ENCODE results near the gene EPN3.
A peak's percentile ranks its signal among the peaks of the same experiment; 100 is the strongest.

EPN3 gene

GRCh38 chr17:50513495-50513894, 19.0 kb upstream of the EPN3 start:
- no peak for DNase-seq

GRCh38 chr17:50514388-50514787, 18.1 kb upstream of the EPN3 start:
- DNase-seq = no peak

GRCh38 chr17:50514936-50515702, 17.4 kb upstream of the EPN3 start:
- no peak for DNase-seq

- DNase-seq = no peak
Observed at GRCh38 chr17:50517011-50517410, 15.5 kb upstream of the EPN3 start.

- DNase-seq = no peak
Observed at GRCh38 chr17:50517504-50518383, 14.8 kb upstream of the EPN3 start.

GRCh38 chr17:50518384-50519023, 14.0 kb upstream of the EPN3 start:
- no peak for DNase-seq

- no peak for DNase-seq
Observed at GRCh38 chr17:50519141-50519834, 13.2 kb upstream of the EPN3 start.

- DNase-seq = no peak
Observed at GRCh38 chr17:50520483-50520882, 12.1 kb upstream of the EPN3 start.

- no peak for DNase-seq
Observed at GRCh38 chr17:50521514-50521913, 11.0 kb upstream of the EPN3 start.

- DNase-seq = no peak
Observed at GRCh38 chr17:50522766-50523165, 9.8 kb upstream of the EPN3 start.

GRCh38 chr17:50523208-50523607, 9.3 kb upstream of the EPN3 start:
- DNase-seq = no peak

- no peak for DNase-seq
Observed at GRCh38 chr17:50524838-50525237, 7.7 kb upstream of the EPN3 start.

- DNase-seq = no peak
Observed at GRCh38 chr17:50527155-50527762, 5.3 kb upstream of the EPN3 start.

- DNase-seq = no peak
Observed at GRCh38 chr17:50527949-50528474, 4.5 kb upstream of the EPN3 start.

GRCh38 chr17:50529849-50530248, 2.7 kb upstream of the EPN3 start:
- DNase-seq = no peak

- DNase-seq = no peak
Observed at GRCh38 chr17:50531428-50532025, 1.0 kb upstream of the EPN3 start.

GRCh38 chr17:50533185-50533584, 650 bp downstream of the EPN3 start:
- no peak for DNase-seq

- no peak for DNase-seq
Observed at GRCh38 chr17:50533720-50534148, 1.2 kb downstream of the EPN3 start.

- peak; percentile 25 for DNase-seq
Observed at GRCh38 chr17:50534222-50534978, 1.9 kb downstream of the EPN3 start.

- DNase-seq = no peak
Observed at GRCh38 chr17:50534979-50535326, 2.4 kb downstream of the EPN3 start.

- DNase-seq = no peak
Observed at GRCh38 chr17:50535407-50535806, 2.9 kb downstream of the EPN3 start.

All from stimulated activated naive CD4-positive, alpha-beta T cell treated with Interleukin-2 at 50 U/mL for 16 hours (primary cell).